A549 treated with ZK216348 at 1 μM for 4 hours (cell line): ENCODE results near the gene DNLZ. TPM values are rescaled to one million over a fixed set of nuclear protein-coding genes. Genes with fewer than 3 reads are reported as not detected.

Source experiments
- total RNA-seq: library from RNA; stranded (reverse); fragments of 200-300 nt; extraction: Qiagen RNA extraction; gene quantifications from 5 replicates; pipeline ENCODE4 v1.2.3, GENCODE V29; 2022; ENCODE audit warnings: low read depth

Gene DNLZ
- 18.5 to 42.0 TPM (median 40.8 TPM) in 5 replicates for total RNA-seq

DNA sequence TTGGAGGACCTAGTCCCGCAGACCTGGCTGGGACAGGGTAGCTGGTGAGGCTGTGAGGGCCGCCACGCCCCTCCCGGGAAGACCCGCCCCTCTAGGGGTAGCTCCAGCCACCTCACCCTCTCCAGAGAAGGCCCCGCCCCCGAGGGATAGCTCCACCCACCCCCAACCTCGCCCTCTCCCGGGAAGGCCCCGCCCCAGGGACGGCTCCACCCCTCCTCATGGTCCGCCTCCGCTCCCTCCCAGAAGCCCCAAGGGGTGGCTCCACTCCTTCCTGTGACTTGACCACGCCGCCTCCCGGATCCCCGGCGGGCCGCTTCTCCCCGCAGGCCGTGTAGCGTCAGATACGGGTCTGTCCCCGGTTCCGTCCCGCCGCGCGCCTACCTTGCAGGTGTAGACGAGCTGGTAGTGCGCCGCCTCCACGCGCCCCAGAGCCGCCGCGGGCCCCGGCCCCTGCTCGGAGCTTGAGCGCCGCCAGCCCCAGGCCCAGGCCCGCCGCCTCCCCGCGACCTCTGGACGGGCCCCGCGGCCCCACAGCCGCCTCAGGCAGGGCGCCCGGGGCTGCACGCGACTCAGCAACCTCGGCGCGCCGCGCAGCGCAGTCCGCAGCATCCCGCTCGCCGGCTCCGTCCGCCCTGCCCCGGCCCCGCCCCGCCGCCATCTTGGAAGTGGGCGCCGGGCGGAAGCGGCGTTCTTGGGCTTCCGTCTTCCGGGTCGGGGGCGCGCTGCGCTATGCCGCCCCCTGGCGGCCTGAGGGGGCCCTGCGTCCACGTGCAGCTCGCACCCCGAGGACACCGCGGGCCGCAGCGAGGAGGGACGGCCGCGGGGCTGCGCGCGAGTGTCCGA is at the start of gene DNLZ:
DNLZ (minus strand) TSS at position 639 of the 843 bp plus-strand sequence; CDS start at position 609, 30 bp downstream.

DNA sequence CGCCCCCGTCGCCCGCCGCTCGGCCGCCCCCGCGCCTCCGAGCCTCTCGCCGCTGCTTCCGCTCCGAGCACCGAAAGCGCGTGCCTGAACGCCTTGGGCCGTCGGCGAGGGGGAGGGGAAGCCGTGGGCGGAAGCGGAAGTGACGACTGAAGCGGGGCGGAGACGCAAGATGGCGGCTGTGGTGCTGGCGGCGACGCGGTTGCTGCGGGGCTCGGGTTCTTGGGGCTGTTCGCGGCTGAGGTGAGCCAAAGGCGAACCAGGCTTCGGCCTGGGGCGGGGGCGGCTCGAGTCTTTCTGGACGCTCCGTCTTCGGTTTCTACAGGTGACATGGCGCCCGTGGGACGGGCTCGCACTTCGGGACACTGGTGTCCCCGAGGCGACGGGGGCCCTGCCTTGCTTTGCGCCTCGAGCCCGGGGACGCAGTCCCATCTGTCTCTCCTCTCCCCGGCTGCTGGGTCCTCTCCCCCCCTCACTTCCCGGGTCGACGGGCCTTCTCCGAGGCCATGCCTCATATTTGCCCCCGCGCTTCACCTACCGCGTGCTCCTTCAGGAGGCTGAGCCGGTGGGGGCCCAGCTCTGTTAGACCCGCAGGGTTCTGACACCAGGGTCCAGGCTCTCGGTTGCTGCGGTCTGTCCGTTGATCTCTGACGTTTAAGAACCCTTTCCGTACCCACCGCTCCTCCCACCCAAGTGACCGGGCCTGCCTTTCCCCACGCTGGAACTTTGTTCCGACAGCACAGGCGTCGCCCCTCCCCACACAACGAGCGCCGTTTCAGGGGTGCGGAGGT is 47.1 kb upstream of the DNLZ start, which contains the start of the genes ENTR1 and PMPCA:
ENTR1 (minus strand) TSS at position 115 of the 788 bp plus-strand sequence. CDS start 217 bp downstream, outside the sequence.
PMPCA (plus strand) TSS at position 159 of the 788 bp plus-strand sequence; CDS start at position 170, 11 bp downstream.

DNA sequence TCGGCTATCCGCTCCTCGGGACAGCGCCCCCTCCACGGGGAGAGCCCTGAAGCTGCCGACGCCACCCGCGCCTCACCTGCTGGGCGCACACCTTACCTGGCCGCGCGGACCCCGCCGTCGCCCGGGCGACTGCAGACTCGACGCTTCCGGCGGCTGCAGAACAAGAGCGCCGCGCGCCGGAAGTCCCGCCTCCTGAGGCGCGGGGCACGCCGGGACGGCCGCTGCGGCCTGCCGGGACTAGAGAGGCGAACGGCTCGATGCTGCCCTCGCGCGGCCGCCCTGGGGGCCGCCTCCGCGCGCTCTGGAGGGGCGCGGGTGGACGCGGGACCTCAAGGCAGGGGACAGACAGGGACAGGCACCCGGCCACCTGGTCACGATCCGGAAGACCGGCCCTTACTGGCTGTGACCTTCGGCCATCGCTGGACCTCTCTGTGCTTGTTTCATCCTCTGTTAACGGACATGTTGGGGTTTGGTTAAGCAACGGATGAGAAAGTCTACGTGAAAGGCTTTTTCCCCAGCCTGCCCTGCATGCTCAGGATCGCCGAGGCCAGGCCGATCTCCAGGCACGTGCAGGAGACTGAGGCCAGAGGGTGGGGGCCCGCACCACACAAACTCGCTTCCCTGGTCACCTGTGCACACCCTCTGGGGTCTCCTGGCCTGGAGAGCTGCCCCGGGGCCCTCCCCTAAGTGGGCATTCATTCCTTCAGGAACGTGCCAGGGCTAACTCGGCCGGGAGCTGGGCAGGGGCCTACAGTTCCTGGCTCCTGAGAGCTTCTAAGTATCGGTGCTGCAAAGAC is 36.7 kb upstream of the DNLZ start, which contains the start of gene SNAPC4:
SNAPC4 (minus strand) TSS at position 133 of the 797 bp plus-strand sequence. CDS start 1,742 bp downstream, outside the sequence.

DNA sequence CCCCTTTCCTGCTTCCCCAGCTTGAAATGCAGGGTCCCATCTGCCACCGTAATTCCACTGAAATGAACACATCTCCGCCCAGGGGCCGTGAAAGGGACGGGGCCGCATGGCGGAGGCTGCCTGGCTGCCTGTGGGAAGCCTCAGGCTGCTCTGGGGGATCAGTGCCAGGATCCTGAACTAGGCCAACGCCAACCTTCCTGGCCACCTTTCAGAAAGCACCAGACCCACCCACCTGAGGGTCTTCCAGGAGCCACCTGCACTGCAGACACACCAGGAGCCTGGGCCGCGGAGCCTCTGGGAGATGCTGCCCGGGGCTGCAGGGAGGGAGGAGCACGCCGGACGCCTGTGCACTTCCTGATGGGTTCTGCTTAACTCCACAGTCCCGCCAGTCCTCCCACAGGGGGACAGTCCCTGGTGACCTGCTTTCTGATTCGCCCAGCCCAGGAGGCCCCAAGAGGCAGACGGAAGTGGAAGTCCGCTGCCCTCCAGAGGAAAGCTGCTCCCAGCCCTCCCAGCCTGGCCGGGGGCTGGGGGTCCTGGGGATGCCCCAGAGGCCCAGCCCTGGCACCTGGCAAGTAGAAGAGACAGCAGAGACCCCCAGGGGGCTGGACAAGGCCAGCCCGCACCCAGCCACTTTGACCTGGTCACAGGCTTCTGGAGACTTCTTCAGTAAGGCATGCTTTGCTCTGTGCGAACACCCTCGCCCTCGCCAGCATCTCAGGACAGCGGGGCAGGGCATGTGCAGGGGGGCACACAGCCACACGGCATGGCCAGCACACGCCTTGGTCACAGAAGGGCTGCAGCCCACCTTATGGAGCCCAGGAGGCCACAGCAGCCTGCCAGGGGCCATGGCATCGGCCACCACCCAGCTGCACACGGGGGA is 10.0 kb upstream of the DNLZ start, which contains the start of gene CARD9:
CARD9 (minus strand) TSS at position 370 of the 883 bp plus-strand sequence. CDS start 1,591 bp downstream, outside the sequence.

DNA sequence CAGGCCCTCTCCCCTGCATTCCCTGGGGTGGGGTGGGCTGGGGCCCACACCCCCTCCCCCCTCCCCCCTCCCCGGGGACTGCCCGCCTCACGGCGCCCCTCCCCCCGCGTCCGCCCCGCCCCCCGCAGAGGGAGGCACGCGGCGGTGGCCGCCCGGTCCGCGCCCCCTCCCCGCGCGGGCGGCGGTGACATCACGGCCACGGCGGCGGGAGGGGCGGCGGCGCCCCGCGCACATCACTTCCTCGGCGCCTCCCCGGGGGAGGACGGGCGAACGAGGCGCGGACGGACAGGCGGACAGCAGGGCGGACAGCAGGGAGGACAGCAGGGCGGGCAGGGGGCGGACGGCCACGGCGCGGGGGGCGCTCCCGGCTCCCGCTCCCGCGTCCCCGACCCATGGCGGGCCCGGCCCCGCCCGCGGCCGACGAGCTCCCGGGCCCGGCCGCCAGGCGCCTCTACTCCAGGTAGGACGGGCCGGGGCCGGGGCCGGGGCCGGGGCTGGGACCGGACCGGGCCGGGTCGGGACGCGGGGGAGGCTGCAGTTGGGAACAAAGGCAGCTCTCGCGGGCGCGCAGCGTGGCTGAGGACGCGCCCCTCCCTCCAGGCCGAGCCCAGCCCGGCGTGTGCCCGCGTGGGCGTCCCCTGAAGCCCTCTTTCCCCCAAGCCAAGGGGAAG is 36.1 kb downstream of the DNLZ start, which contains the start of gene GPSM1:
GPSM1 (plus strand) TSS at position 236 of the 671 bp plus-strand sequence; CDS start at position 393, 157 bp downstream.

Other genes starting within 250 kb of the DNLZ start
- 25.6 to 53.9 TPM (median 48.8 TPM) in 5 replicates for gene TMEM250, start 244.9 kb downstream of the DNLZ start, total RNA-seq
- 0.09 to 0.14 TPM (median 0.12 TPM) in 4 of 5 replicates, not detected in the other for gene LHX3, start 158.6 kb downstream of the DNLZ start, total RNA-seq
- 21.1 to 30.5 TPM (median 28.8 TPM) in 5 replicates for gene QSOX2, start 117.9 kb downstream of the DNLZ start, total RNA-seq
- gene CCDC187, start 59.6 kb downstream of the DNLZ start, total RNA-seq, result 0.04 TPM in 1 of 5 replicates, not detected in the others
- 6.8 to 16.6 TPM (median 12.6 TPM) in 5 replicates for gene GPSM1, start 36.2 kb downstream of the DNLZ start, total RNA-seq
- gene CARD9, start 9.9 kb upstream of the DNLZ start, total RNA-seq, result 0.85 to 2.3 TPM (median 1.0 TPM) in 5 replicates
- gene SNAPC4, start 36.4 kb upstream of the DNLZ start, total RNA-seq, result 8.1 to 14.7 TPM (median 12.2 TPM) in 5 replicates
- 64.7 to 79.8 TPM (median 73.9 TPM) in 5 replicates for gene ENTR1, start 46.9 kb upstream of the DNLZ start, total RNA-seq
- gene PMPCA, start 46.9 kb upstream of the DNLZ start, total RNA-seq, result 73.4 to 84.0 TPM (median 76.4 TPM) in 5 replicates
- 10.6 to 24.3 TPM (median 22.4 TPM) in 5 replicates for gene INPP5E, start 76.1 kb upstream of the DNLZ start, total RNA-seq
- gene SEC16A, start 119.3 kb upstream of the DNLZ start, total RNA-seq, result 43.4 to 63.1 TPM (median 61.3 TPM) in 5 replicates
- 5.0 to 13.7 TPM (median 12.6 TPM) in 5 replicates for gene NOTCH1, start 182.3 kb upstream of the DNLZ start, total RNA-seq